ENCODE measurements around the gene PTPRO. TPM values are rescaled to one million over a fixed set of nuclear protein-coding genes. Genes with fewer than 3 reads are reported as not detected.
A peak's percentile ranks its signal among the peaks of the same experiment; 100 is the strongest.

PTPRO gene
- under 1 TPM; 0.13 to 0.14 TPM for polyA plus RNA-seq

- H3K4me3 ChIP-seq (ENCODE audit: low read depth in 1 of 2, low read length in 2 of 2), result peak within 1 kb of the TSS; percentile 18 to 37
- no peaks in the 10 kb centered on the region for H3K9me3 ChIP-seq (ENCODE audit: control insufficient read depth in 2 of 2, insufficient read depth in 1 of 2, low read depth in 1 of 2, low read length in 1 of 2)
- 2% methylated on average over 65 to 70 of the region's 70 CpGs for WGBS, 2 donors
- H3K27ac ChIP-seq (ENCODE audit: low read depth in 2 of 2, low read length in 1 of 2), result no peak within 1 kb of the TSS
- H3K36me3 ChIP-seq (ENCODE audit: control insufficient read depth in 2 of 2, insufficient read depth in 2 of 2, low read length in 1 of 2), result no peaks in the 10 kb centered on the region
- peaks cover 5 to 10% of the 10 kb centered on the region in 2 donors for H3K4me1 ChIP-seq (ENCODE audit: control insufficient read depth in 2 of 2, insufficient read depth in 2 of 2, low read length in 1 of 2)
- peaks cover 0 to 6% of the 10 kb centered on the region in 2 donors for H3K27me3 ChIP-seq (ENCODE audit: control insufficient read depth in 1 of 2, insufficient read depth in 2 of 2, low read length in 2 of 2)
These were observed at the start of gene PTPRO for GRCh38 chr12:15322164-15323061. PTPRO (plus strand) TSS chr12:15322508.

DNA sequence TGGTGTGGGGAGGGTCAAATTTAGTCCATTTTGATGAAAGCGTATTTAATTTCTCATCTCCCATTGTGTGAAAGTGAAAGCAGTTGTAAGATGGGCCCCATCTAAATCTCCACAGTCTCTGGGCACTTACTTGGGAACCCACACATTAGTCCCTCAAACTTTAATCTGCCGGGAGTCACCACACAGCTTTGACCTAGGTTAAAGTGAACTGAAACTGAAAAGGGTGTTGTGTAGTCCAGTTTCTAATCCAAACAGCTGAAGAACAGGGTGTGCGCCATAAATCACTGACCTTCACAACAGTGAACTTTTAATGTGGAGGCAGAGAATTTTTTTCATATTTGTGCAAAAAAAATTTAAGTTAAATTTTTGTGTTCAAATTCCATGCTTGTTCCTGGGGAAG, 48.4 kb upstream of the PTPRO start:
- H3K9me3 ChIP-seq (ENCODE audit: control insufficient read depth in 2 of 2, insufficient read depth in 1 of 2, low read depth in 1 of 2, low read length in 1 of 2), result no peaks in the 10 kb centered on the region
- no peaks in the 10 kb centered on the region for H3K36me3 ChIP-seq (ENCODE audit: control insufficient read depth in 2 of 2, insufficient read depth in 2 of 2, low read length in 1 of 2)
- H3K4me1 ChIP-seq (ENCODE audit: control insufficient read depth in 2 of 2, insufficient read depth in 2 of 2, low read length in 1 of 2), result peaks cover 0 to under 1% of the 10 kb centered on the region in 2 donors
- 81% methylated on average over 3 of the region's 3 CpGs for WGBS, 2 donors
- H3K4me3 ChIP-seq (ENCODE audit: low read depth in 1 of 2, low read length in 2 of 2), result no peak overlapping the region
- no peaks in the 10 kb centered on the region for H3K27me3 ChIP-seq (ENCODE audit: control insufficient read depth in 1 of 2, insufficient read depth in 2 of 2, low read length in 2 of 2)
- H3K27ac ChIP-seq (ENCODE audit: low read depth in 2 of 2, low read length in 1 of 2), result no peak overlapping the region

DNA sequence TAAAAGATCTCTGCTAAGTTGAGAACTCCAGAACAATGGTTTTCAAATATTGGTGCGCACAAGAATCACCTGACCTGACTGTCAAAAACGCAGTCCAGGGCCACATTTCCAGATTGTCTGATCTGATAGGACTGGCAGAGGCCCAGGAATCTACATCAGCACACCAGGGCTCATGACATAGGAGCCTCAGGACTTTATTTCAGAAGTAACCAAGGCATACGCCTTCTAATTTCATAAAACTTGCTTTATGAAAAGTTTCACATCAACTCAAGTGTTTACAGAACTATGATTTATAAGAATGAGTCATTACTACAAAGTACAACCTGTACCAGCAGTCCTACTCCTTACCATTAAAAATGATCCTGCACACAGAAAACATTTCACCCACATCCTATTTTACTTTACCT, 47.7 kb upstream of the PTPRO start:
- Histone ChIP-seq H3K27ac (ENCODE audit: low read depth in 2 of 2, low read length in 1 of 2) (peak overlapping the region in 1 of 2 donors; percentile 26), H3K9me3 (ENCODE audit: control insufficient read depth in 2 of 2, insufficient read depth in 1 of 2, low read depth in 1 of 2, low read length in 1 of 2) (no peaks in the 10 kb centered on the region), H3K27me3 (ENCODE audit: control insufficient read depth in 1 of 2, insufficient read depth in 2 of 2, low read length in 2 of 2) (no peaks in the 10 kb centered on the region), H3K36me3 (ENCODE audit: control insufficient read depth in 2 of 2, insufficient read depth in 2 of 2, low read length in 1 of 2) (no peaks in the 10 kb centered on the region), H3K4me3 (ENCODE audit: low read depth in 1 of 2, low read length in 2 of 2) (no peak overlapping the region), H3K4me1 (ENCODE audit: control insufficient read depth in 2 of 2, insufficient read depth in 2 of 2, low read length in 1 of 2) (peaks cover 0 to 4% of the 10 kb centered on the region in 2 donors)
- 32 to 39% methylated on average over 3 of the region's 3 CpGs for WGBS, 2 donors

GRCh38 chr12:15276088-15276698, 46.1 kb upstream of the PTPRO start:
- Histone ChIP-seq H3K27me3 (ENCODE audit: control insufficient read depth in 1 of 2, insufficient read depth in 2 of 2, low read length in 2 of 2) (no peaks in the 10 kb centered on the region), H3K36me3 (ENCODE audit: control insufficient read depth in 2 of 2, insufficient read depth in 2 of 2, low read length in 1 of 2) (no peaks in the 10 kb centered on the region), H3K4me1 (ENCODE audit: control insufficient read depth in 2 of 2, insufficient read depth in 2 of 2, low read length in 1 of 2) (peaks cover 0 to 5% of the 10 kb centered on the region in 2 donors), H3K9me3 (ENCODE audit: control insufficient read depth in 2 of 2, insufficient read depth in 1 of 2, low read depth in 1 of 2, low read length in 1 of 2) (no peaks in the 10 kb centered on the region), H3K27ac (ENCODE audit: low read depth in 2 of 2, low read length in 1 of 2) (no peak overlapping the region), H3K4me3 (ENCODE audit: low read depth in 1 of 2, low read length in 2 of 2) (no peak overlapping the region)
- WGBS, 2 donors, result 37 to 42% methylated on average over 8 of the region's 8 CpGs

- no peaks in the 10 kb centered on the region for H3K27me3 ChIP-seq (ENCODE audit: control insufficient read depth in 1 of 2, insufficient read depth in 2 of 2, low read length in 2 of 2)
- peak overlapping the region; percentile 71 to 85 for H3K27ac ChIP-seq (ENCODE audit: low read depth in 2 of 2, low read length in 1 of 2)
- H3K4me1 ChIP-seq (ENCODE audit: control insufficient read depth in 2 of 2, insufficient read depth in 2 of 2, low read length in 1 of 2), result peaks cover 0 to 5% of the 10 kb centered on the region in 2 donors
- 16 to 27% methylated on average over 10 of the region's 10 CpGs for WGBS, 2 donors
- H3K9me3 ChIP-seq (ENCODE audit: control insufficient read depth in 2 of 2, insufficient read depth in 1 of 2, low read depth in 1 of 2, low read length in 1 of 2), result no peaks in the 10 kb centered on the region
- no peak overlapping the region for H3K4me3 ChIP-seq (ENCODE audit: low read depth in 1 of 2, low read length in 2 of 2)
- H3K36me3 ChIP-seq (ENCODE audit: control insufficient read depth in 2 of 2, insufficient read depth in 2 of 2, low read length in 1 of 2), result no peaks in the 10 kb centered on the region
These were observed 43.3 kb upstream of the PTPRO start for GRCh38 chr12:15278816-15279658.

GRCh38 chr12:15280930-15281329, 41.4 kb upstream of the PTPRO start:
- Histone ChIP-seq H3K9me3 (ENCODE audit: control insufficient read depth in 2 of 2, insufficient read depth in 1 of 2, low read depth in 1 of 2, low read length in 1 of 2) (no peaks in the 10 kb centered on the region), H3K4me1 (ENCODE audit: control insufficient read depth in 2 of 2, insufficient read depth in 2 of 2, low read length in 1 of 2) (peaks cover 0 to 5% of the 10 kb centered on the region in 2 donors), H3K27me3 (ENCODE audit: control insufficient read depth in 1 of 2, insufficient read depth in 2 of 2, low read length in 2 of 2) (no peaks in the 10 kb centered on the region), H3K4me3 (ENCODE audit: low read depth in 1 of 2, low read length in 2 of 2) (no peak overlapping the region), H3K36me3 (ENCODE audit: control insufficient read depth in 2 of 2, insufficient read depth in 2 of 2, low read length in 1 of 2) (no peaks in the 10 kb centered on the region), H3K27ac (ENCODE audit: low read depth in 2 of 2, low read length in 1 of 2) (no peak overlapping the region)
- WGBS, 2 donors, result 89 to 91% methylated on average over 2 of the region's 2 CpGs

GRCh38 chr12:15289192-15289591, 33.1 kb upstream of the PTPRO start:
- 57 to 62% methylated on average over 1 of the region's 1 CpG for WGBS, 2 donors
- H3K4me3 ChIP-seq (ENCODE audit: low read depth in 1 of 2, low read length in 2 of 2), result no peak overlapping the region
- H3K27me3 ChIP-seq (ENCODE audit: control insufficient read depth in 1 of 2, insufficient read depth in 2 of 2, low read length in 2 of 2), result no peaks in the 10 kb centered on the region

DNA sequence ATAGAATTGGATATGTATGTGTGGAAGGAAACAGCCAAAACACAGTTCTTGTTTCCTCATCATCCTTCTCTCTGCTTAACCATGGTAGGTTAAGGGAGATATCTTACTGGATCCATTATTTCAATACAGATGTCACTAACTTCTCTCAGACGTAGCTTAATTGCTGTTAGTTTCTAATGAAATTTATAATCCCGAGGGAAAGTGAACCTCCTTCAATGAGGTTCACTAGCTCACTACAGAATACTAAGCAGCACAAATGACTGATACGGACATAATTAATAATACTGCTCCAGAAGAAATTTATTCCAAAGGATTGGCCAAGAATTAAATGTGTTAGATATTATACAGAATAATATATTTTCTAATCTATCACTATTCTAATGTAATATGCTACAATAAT, 28.6 kb upstream of the PTPRO start:
- H3K27me3 ChIP-seq (ENCODE audit: control insufficient read depth in 1 of 2, insufficient read depth in 2 of 2, low read length in 2 of 2), result no peaks in the 10 kb centered on the region
- no peak overlapping the region for H3K4me3 ChIP-seq (ENCODE audit: low read depth in 1 of 2, low read length in 2 of 2)
- no peaks in the 10 kb centered on the region for H3K9me3 ChIP-seq (ENCODE audit: control insufficient read depth in 2 of 2, insufficient read depth in 1 of 2, low read depth in 1 of 2, low read length in 1 of 2)
- H3K27ac ChIP-seq (ENCODE audit: low read depth in 2 of 2, low read length in 1 of 2), result no peak overlapping the region
- H3K36me3 ChIP-seq (ENCODE audit: control insufficient read depth in 2 of 2, insufficient read depth in 2 of 2, low read length in 1 of 2), result no peaks in the 10 kb centered on the region
- 86 to 88% methylated on average over 3 of the region's 3 CpGs for WGBS, 2 donors
- H3K4me1 ChIP-seq (ENCODE audit: control insufficient read depth in 2 of 2, insufficient read depth in 2 of 2, low read length in 1 of 2), result no peaks in the 10 kb centered on the region

More at GRCh38 chr12:15289192-15289591, 33.1 kb upstream of the PTPRO start:
- Histone ChIP-seq H3K9me3 (ENCODE audit: control insufficient read depth in 2 of 2, insufficient read depth in 1 of 2, low read depth in 1 of 2, low read length in 1 of 2) (no peaks in the 10 kb centered on the region), H3K36me3 (ENCODE audit: control insufficient read depth in 2 of 2, insufficient read depth in 2 of 2, low read length in 1 of 2) (no peaks in the 10 kb centered on the region), H3K27ac (ENCODE audit: low read depth in 2 of 2, low read length in 1 of 2) (no peak overlapping the region), H3K4me1 (ENCODE audit: control insufficient read depth in 2 of 2, insufficient read depth in 2 of 2, low read length in 1 of 2) (no peaks in the 10 kb centered on the region)

DNA sequence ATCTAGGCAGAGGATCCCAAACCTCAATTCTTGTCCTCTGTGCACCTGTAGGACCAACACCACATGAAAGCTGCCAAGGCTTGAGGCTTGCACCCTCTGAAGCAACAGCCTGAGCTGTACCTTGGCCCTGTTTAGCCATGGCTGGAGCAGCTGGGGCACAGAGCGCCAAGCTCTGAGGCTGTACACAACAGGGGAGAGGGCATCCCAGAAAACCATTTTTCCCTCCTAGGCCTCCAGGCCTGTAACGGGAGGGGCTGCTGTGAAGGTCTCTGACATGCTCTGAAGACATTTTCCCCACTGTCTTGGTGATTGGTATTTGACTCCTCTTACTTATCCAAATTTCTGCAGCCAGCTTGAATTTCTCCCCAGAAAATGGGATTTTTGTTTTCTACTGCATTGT, 22.4 kb upstream of the PTPRO start:
- Histone ChIP-seq H3K36me3 (ENCODE audit: control insufficient read depth in 2 of 2, insufficient read depth in 2 of 2, low read length in 1 of 2) (no peaks in the 10 kb centered on the region), H3K9me3 (ENCODE audit: control insufficient read depth in 2 of 2, insufficient read depth in 1 of 2, low read depth in 1 of 2, low read length in 1 of 2) (peaks cover 0 to 4% of the 10 kb centered on the region in 2 donors), H3K4me3 (ENCODE audit: low read depth in 1 of 2, low read length in 2 of 2) (no peak overlapping the region), H3K27me3 (ENCODE audit: control insufficient read depth in 1 of 2, insufficient read depth in 2 of 2, low read length in 2 of 2) (no peaks in the 10 kb centered on the region), H3K4me1 (ENCODE audit: control insufficient read depth in 2 of 2, insufficient read depth in 2 of 2, low read length in 1 of 2) (no peaks in the 10 kb centered on the region), H3K27ac (ENCODE audit: low read depth in 2 of 2, low read length in 1 of 2) (no peak overlapping the region)
- 83 to 91% methylated on average over 2 of the region's 2 CpGs for WGBS, 2 donors
